ENCODE data around the gene GMDS. TPM values are rescaled to one million over a fixed set of nuclear protein-coding genes. Genes with fewer than 3 reads are reported as not detected.

GMDS gene
- polyA plus RNA-seq, 1 experiment = 7.1 TPM

GRCh38 chr6:1631251-1631650 is 614.2 kb downstream of the GMDS start:
- ChIA-PET POLR2A (no interaction called here), CTCF (no interaction called here)
- Histone ChIP-seq H3K4me3 (ENCODE audit: low read depth, low read length) (no peak overlapping the region), H3K27me3 (ENCODE audit: control insufficient read depth, insufficient read depth, low read length) (0 out of 2 replicates have a peak, but pooled peaks cover 1% of the 10 kb centered on the region), H3K36me3 (ENCODE audit: control insufficient read depth, insufficient read depth, low read length) (no peaks in the 10 kb centered on the region)
- TF ChIP-seq, protein P1, sequence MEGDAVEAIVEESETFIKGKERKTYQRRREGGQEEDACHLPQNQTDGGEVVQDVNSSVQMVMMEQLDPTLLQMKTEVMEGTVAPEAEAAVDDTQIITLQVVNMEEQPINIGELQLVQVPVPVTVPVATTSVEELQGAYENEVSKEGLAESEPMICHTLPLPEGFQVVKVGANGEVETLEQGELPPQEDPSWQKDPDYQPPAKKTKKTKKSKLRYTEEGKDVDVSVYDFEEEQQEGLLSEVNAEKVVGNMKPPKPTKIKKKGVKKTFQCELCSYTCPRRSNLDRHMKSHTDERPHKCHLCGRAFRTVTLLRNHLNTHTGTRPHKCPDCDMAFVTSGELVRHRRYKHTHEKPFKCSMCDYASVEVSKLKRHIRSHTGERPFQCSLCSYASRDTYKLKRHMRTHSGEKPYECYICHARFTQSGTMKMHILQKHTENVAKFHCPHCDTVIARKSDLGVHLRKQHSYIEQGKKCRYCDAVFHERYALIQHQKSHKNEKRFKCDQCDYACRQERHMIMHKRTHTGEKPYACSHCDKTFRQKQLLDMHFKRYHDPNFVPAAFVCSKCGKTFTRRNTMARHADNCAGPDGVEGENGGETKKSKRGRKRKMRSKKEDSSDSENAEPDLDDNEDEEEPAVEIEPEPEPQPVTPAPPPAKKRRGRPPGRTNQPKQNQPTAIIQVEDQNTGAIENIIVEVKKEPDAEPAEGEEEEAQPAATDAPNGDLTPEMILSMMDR (IDR thresholded peaks at IDR 0.05; ENCODE audit: insufficient read depth, low read depth, low read length) = no peak
- no peak for DNase-seq (ENCODE audit: low read depth)

- Histone ChIP-seq H3K4me3 (ENCODE audit: low read depth, low read length) (no peak overlapping the region), H3K36me3 (ENCODE audit: control insufficient read depth, insufficient read depth, low read length) (no peaks in the 10 kb centered on the region), H3K27me3 (ENCODE audit: control insufficient read depth, insufficient read depth, low read length) (0 out of 2 replicates have a peak, but pooled peaks cover 1% of the 10 kb centered on the region)
- POLR2A ChIA-PET = no interaction called here
- no peak for DNase-seq (ENCODE audit: low read depth)
- CTCF ChIA-PET = no interaction called here
- TF ChIP-seq, protein P1 (IDR thresholded peaks at IDR 0.05; ENCODE audit: insufficient read depth, low read depth, low read length) = no peak
These were observed 614.6 kb downstream of the GMDS start for GRCh38 chr6:1630771-1631217.

- POLR2A ChIA-PET = no interaction called here
These were observed 615.1 kb downstream of the GMDS start for GRCh38 chr6:1630212-1630770.

GRCh38 chr6:1629316-1629715 is 616.1 kb downstream of the GMDS start:
- ChIA-PET POLR2A (no interaction called here), CTCF (interaction anchor here (1.5 to 1.7 kb wide), 2 partner anchors 43 to 57 kb away, joined by 4 read pairs; no protein-coding TSS in a partner anchor)
- no peaks in the 10 kb centered on the region for H3K36me3 ChIP-seq (ENCODE audit: control insufficient read depth, insufficient read depth, low read length)
- DNase-seq (ENCODE audit: low read depth) = no peak
- no peak overlapping the region for H3K4me3 ChIP-seq (ENCODE audit: low read depth, low read length)
- H3K27me3 ChIP-seq (ENCODE audit: control insufficient read depth, insufficient read depth, low read length) = 0 out of 2 replicates have a peak, but pooled peaks cover 3% of the 10 kb centered on the region
- TF ChIP-seq, protein P1 (IDR thresholded peaks at IDR 0.05; ENCODE audit: insufficient read depth, low read depth, low read length) = no peak

More at GRCh38 chr6:1630212-1630770, 615.1 kb downstream of the GMDS start:
- H3K27me3 ChIP-seq (ENCODE audit: control insufficient read depth, insufficient read depth, low read length) = 0 out of 2 replicates have a peak, but pooled peaks cover 1% of the 10 kb centered on the region
- CTCF ChIA-PET = interaction anchor here (1.5 kb wide), 1 partner anchor 56 kb away, joined by 4 read pairs; no protein-coding TSS in a partner anchor
- DNase-seq (ENCODE audit: low read depth) = no peak
- H3K4me3 ChIP-seq (ENCODE audit: low read depth, low read length) = no peak overlapping the region
- H3K36me3 ChIP-seq (ENCODE audit: control insufficient read depth, insufficient read depth, low read length) = no peaks in the 10 kb centered on the region
- TF ChIP-seq, protein P1 (IDR thresholded peaks at IDR 0.05; ENCODE audit: insufficient read depth, low read depth, low read length) = no peak

DNA sequence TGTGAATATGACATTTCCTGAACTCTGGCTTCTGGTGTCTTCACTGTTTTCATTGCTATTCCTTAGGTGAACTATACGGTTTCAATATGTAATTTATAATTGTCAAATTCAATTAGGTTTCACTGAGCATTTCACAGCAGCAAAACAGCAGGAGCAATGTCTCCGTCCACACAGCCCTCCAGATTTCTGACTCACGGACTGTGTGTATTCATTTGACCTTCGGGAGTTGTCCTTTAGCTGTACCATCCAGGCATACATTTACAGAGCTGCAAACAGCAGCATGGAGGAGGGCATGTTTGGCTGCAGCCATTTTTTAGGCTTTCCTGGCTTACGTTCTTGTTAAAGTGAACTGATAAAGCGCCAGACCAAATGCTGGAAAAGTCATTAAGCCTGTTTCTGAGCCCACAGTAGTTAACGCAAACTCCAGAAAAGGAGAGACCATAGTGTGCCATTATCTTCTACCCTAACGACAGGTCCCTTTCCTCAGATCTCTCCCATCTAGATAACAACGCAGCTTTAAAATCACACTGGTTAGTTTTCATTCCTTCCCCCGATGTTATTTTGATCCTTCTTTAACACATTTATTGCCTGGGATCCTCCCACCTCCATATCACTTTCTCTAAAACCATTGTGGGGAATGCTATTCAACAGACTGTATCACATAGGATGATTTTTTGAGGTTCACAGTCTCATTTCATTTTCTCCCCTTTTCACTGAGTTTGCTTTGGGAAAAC is 617.4 kb downstream of the GMDS start:
- no peak for DNase-seq (ENCODE audit: low read depth)
- TF ChIP-seq, protein P1 (IDR thresholded peaks at IDR 0.05; ENCODE audit: insufficient read depth, low read depth, low read length) = no peak
- ChIA-PET CTCF (interaction anchor here (0.8 to 1.7 kb wide), 3 partner anchors 17 to 60 kb away, joined by 3 to 4 read pairs (median 3); no protein-coding TSS in a partner anchor), POLR2A (no interaction called here)
- Histone ChIP-seq H3K27me3 (ENCODE audit: control insufficient read depth, insufficient read depth, low read length) (0 out of 2 replicates have a peak, but pooled peaks cover 3% of the 10 kb centered on the region), H3K4me3 (ENCODE audit: low read depth, low read length) (no peak overlapping the region), H3K36me3 (ENCODE audit: control insufficient read depth, insufficient read depth, low read length) (no peaks in the 10 kb centered on the region)

Data from BJ (cell line).